Naive B cell (primary cell): Measurements from ENCODE around the gene PCSK6. TPM values are rescaled to one million over a fixed set of nuclear protein-coding genes. Genes with fewer than 3 reads are reported as not detected.

Experiments used
- ATAC-seq, 2 donors: fragments of 150-1000 bp; cut with Tn5 transposase; 2 replicates each; pipeline ENCODE4 v1.10.0; 2021; ENCODE audit warnings: low read depth in 2 of 2, mild to moderate bottlenecking in 2 of 2, moderate library complexity in 2 of 2
- DNase-seq: peaks from one replicate; pipeline ENCODE4 v3.0.0; 2022
- H3K27ac Mint-ChIP-seq, 6 donors: one replicate each; pipeline ENCODE4 v1.8.0; 2020 to 2022; ENCODE audit warnings: mild to moderate bottlenecking in 6 of 6, mixed read lengths in 6 of 6, moderate library complexity in 5 of 6, inconsistent platforms in 2 of 6
- H3K27me3 Mint-ChIP-seq, 3 donors: one replicate each; pipeline ENCODE4 v1.8.0; 2021 to 2022; ENCODE audit warnings: mixed read lengths in 3 of 3, mild to moderate bottlenecking in 1 of 3
- H3K36me3 Mint-ChIP-seq, 2 donors: one replicate each; pipeline ENCODE4 v1.8.0; 2020 to 2022; ENCODE audit warnings: mixed read lengths in 2 of 2, inconsistent platforms in 1 of 2, mild to moderate bottlenecking in 1 of 2
- H3K4me1 Mint-ChIP-seq, 3 donors: one replicate each; pipeline ENCODE4 v1.8.0; 2020 to 2022; ENCODE audit warnings: mixed read lengths in 3 of 3, inconsistent platforms in 1 of 3, mild to moderate bottlenecking in 1 of 3, moderate library complexity in 1 of 3
- H3K4me3 Mint-ChIP-seq, 8 donors: one replicate each; pipeline ENCODE4 v1.8.0; 2020 to 2022; ENCODE audit warnings: mild to moderate bottlenecking in 8 of 8, mixed read lengths in 8 of 8, moderate library complexity in 8 of 8, inconsistent platforms in 2 of 8
- H3K9me3 Mint-ChIP-seq, 7 donors: one replicate each; pipeline ENCODE4 v1.8.0; 2020 to 2022; ENCODE audit warnings: mixed read lengths in 7 of 7, mild to moderate bottlenecking in 5 of 7, inconsistent platforms in 2 of 7, moderate library complexity in 1 of 7
- polyA plus RNA-seq, 6 donors: library from polyadenylated mRNA; unstranded; fragments of 300-500 nt; fragmentation: Illumina TruSeq; gene quantifications; one replicate each; pipeline ENCODE4 v1.2.3, GENCODE V29; 2021; ENCODE audit warnings: low read depth in 6 of 6

Gene PCSK6
- polyA plus RNA-seq, 6 donors from 2014 or later, result 0.78 to 1.4 (median 0.96) TPM; not detected in 1

GRCh38 chr15:101332061-101332467 lies 157.4 kb downstream of the PCSK6 start:
- peaks cover 6 to 14% (median 14%) of the 10 kb centered on the region in 3 donors for H3K4me1 Mint-ChIP-seq
- H3K36me3 Mint-ChIP-seq, result peaks cover 0 to 9% of the 10 kb centered on the region in 2 donors
- no peak overlapping the region for H3K4me3 Mint-ChIP-seq
- peak overlapping the region in 1 of 6 donors; percentile 75 for H3K27ac Mint-ChIP-seq
- no peak for ATAC-seq
- H3K27me3 Mint-ChIP-seq, result peaks cover 20 to 32% (median 32%) of the 10 kb centered on the region in 3 donors
- DNase-seq, result no peak
- H3K9me3 Mint-ChIP-seq, result peaks cover 5 to 30% (median 13%) of the 10 kb centered on the region in 7 donors

GRCh38 chr15:101329867-101330380 lies 159.6 kb downstream of the PCSK6 start:
- DNase-seq, result no peak
- no peak for ATAC-seq
- peaks cover 0 to 9% of the 10 kb centered on the region in 2 donors for H3K36me3 Mint-ChIP-seq
- no peak overlapping the region for H3K4me3 Mint-ChIP-seq
- H3K27me3 Mint-ChIP-seq, result peaks cover 31 to 51% (median 44%) of the 10 kb centered on the region in 3 donors
- no peak overlapping the region for H3K27ac Mint-ChIP-seq
- H3K9me3 Mint-ChIP-seq, result peaks cover 5 to 20% (median 11%) of the 10 kb centered on the region in 7 donors
- H3K4me1 Mint-ChIP-seq, result peaks cover 4 to 14% (median 12%) of the 10 kb centered on the region in 3 donors

- peak overlapping the region in 1 of 8 donors; percentile 60 for H3K4me3 Mint-ChIP-seq
- DNase-seq, result no peak
- peaks cover 5 to 15% (median 8%) of the 10 kb centered on the region in 7 donors for H3K9me3 Mint-ChIP-seq
- ATAC-seq, result no peak
- no peak overlapping the region for H3K27ac Mint-ChIP-seq
- H3K27me3 Mint-ChIP-seq, result peaks cover 31 to 53% (median 44%) of the 10 kb centered on the region in 3 donors
- peaks cover 0 to 9% of the 10 kb centered on the region in 2 donors for H3K36me3 Mint-ChIP-seq
- H3K4me1 Mint-ChIP-seq, result peaks cover 4 to 9% (median 7%) of the 10 kb centered on the region in 3 donors
These were observed 160.1 kb downstream of the PCSK6 start for GRCh38 chr15:101329309-101329863.

GRCh38 chr15:101328001-101328400 lies 161.5 kb downstream of the PCSK6 start:
- Mint-ChIP-seq H3K27ac (no peak overlapping the region), H3K4me3 (no peak overlapping the region), H3K9me3 (peaks cover under 1 to 10% (median 4%) of the 10 kb centered on the region in 7 donors), H3K4me1 (peaks cover 0 to 2% (median under 1%) of the 10 kb centered on the region in 3 donors), H3K27me3 (peaks cover 31 to 60% (median 44%) of the 10 kb centered on the region in 3 donors), H3K36me3 (peaks cover 0 to 9% of the 10 kb centered on the region in 2 donors)
- DNase-seq (no peak), ATAC-seq (no peak)

GRCh38 chr15:101327147-101327740 lies 162.3 kb downstream of the PCSK6 start:
- H3K9me3 Mint-ChIP-seq, result peaks cover 0 to 5% (median 0%) of the 10 kb centered on the region in 7 donors
- DNase-seq (no peak), ATAC-seq (no peak)
- peaks cover 0 to 9% of the 10 kb centered on the region in 2 donors for H3K36me3 Mint-ChIP-seq
- H3K4me1 Mint-ChIP-seq, result no peaks in the 10 kb centered on the region
- no peak overlapping the region for H3K4me3 Mint-ChIP-seq
- H3K27me3 Mint-ChIP-seq, result peaks cover 31 to 66% (median 44%) of the 10 kb centered on the region in 3 donors
- H3K27ac Mint-ChIP-seq, result no peak overlapping the region

- ATAC-seq (no peak), DNase-seq (no peak)
- Mint-ChIP-seq H3K36me3 (peaks cover 4 to 9% of the 10 kb centered on the region in 2 donors), H3K4me3 (no peak overlapping the region), H3K27me3 (peaks cover 36 to 73% (median 45%) of the 10 kb centered on the region in 3 donors), H3K4me1 (no peaks in the 10 kb centered on the region), H3K9me3 (peaks cover 0 to 5% (median 0%) of the 10 kb centered on the region in 7 donors), H3K27ac (peak overlapping the region in 1 of 6 donors; percentile 40)
These were observed 162.9 kb downstream of the PCSK6 start for GRCh38 chr15:101326462-101327146.

- H3K4me1 Mint-ChIP-seq, result peaks cover 0 to 5% (median 4%) of the 10 kb centered on the region in 3 donors
- H3K27ac Mint-ChIP-seq, result no peak overlapping the region
- H3K36me3 Mint-ChIP-seq, result peaks cover 4 to 9% of the 10 kb centered on the region in 2 donors
- H3K9me3 Mint-ChIP-seq, result peaks cover 0 to 5% (median 0%) of the 10 kb centered on the region in 7 donors
- H3K27me3 Mint-ChIP-seq, result peaks cover 41 to 79% (median 47%) of the 10 kb centered on the region in 3 donors
- no peak overlapping the region for H3K4me3 Mint-ChIP-seq
- ATAC-seq (no peak), DNase-seq (no peak)
These were observed 163.5 kb downstream of the PCSK6 start for GRCh38 chr15:101326026-101326315.

- H3K27ac Mint-ChIP-seq, result no peak overlapping the region
- peaks cover 0 to 4% (median 0%) of the 10 kb centered on the region in 7 donors for H3K9me3 Mint-ChIP-seq
- no peak overlapping the region for H3K4me3 Mint-ChIP-seq
- ATAC-seq (no peak), DNase-seq (no peak)
- H3K27me3 Mint-ChIP-seq, result peaks cover 43 to 81% (median 47%) of the 10 kb centered on the region in 3 donors
- peaks cover 4 to 6% of the 10 kb centered on the region in 2 donors for H3K36me3 Mint-ChIP-seq
- H3K4me1 Mint-ChIP-seq, result peaks cover 3 to 10% (median 9%) of the 10 kb centered on the region in 3 donors
These were observed 164.1 kb downstream of the PCSK6 start for GRCh38 chr15:101325263-101326025.

- no peak for ATAC-seq
- H3K4me1 Mint-ChIP-seq, result peaks cover 3 to 15% (median 11%) of the 10 kb centered on the region in 3 donors
- H3K9me3 Mint-ChIP-seq, result no peaks in the 10 kb centered on the region
- no peak overlapping the region for H3K4me3 Mint-ChIP-seq
- H3K27me3 Mint-ChIP-seq, result peaks cover 41 to 80% (median 49%) of the 10 kb centered on the region in 3 donors
- no peak overlapping the region for H3K27ac Mint-ChIP-seq
- H3K36me3 Mint-ChIP-seq, result peaks cover 0 to 4% of the 10 kb centered on the region in 2 donors
- DNase-seq, result no peak
These were observed 164.9 kb downstream of the PCSK6 start for GRCh38 chr15:101324524-101325177.

- H3K9me3 Mint-ChIP-seq, result no peaks in the 10 kb centered on the region
- H3K36me3 Mint-ChIP-seq, result peaks cover 0 to 4% of the 10 kb centered on the region in 2 donors
- peaks cover 44 to 80% (median 52%) of the 10 kb centered on the region in 3 donors for H3K27me3 Mint-ChIP-seq
- DNase-seq (no peak), ATAC-seq (no peak)
- H3K4me1 Mint-ChIP-seq, result peaks cover 3 to 15% (median 11%) of the 10 kb centered on the region in 3 donors
- H3K27ac Mint-ChIP-seq, result no peak overlapping the region
- H3K4me3 Mint-ChIP-seq, result no peak overlapping the region
These were observed 165.5 kb downstream of the PCSK6 start for GRCh38 chr15:101323793-101324523.

GRCh38 chr15:101322854-101323477 lies 166.5 kb downstream of the PCSK6 start:
- Mint-ChIP-seq H3K36me3 (peaks cover 0 to 4% of the 10 kb centered on the region in 2 donors), H3K9me3 (no peaks in the 10 kb centered on the region), H3K4me3 (no peak overlapping the region), H3K4me1 (peaks cover 3 to 15% (median 11%) of the 10 kb centered on the region in 3 donors), H3K27me3 (peaks cover 41 to 80% (median 52%) of the 10 kb centered on the region in 3 donors), H3K27ac (no peak overlapping the region)
- ATAC-seq (no peak), DNase-seq (no peak)
